Mammary microvascular endothelial cell (primary cell): ENCODE measurements around the gene ABCA12. TPM values are rescaled to one million over a fixed set of nuclear protein-coding genes. Genes with fewer than 3 reads are reported as not detected.

Experiments
- total RNA-seq: library from RNA; depleted of rRNA; stranded (reverse); fragments of >200 nt; gene quantifications from 2 replicates; pipeline ENCODE4 v1.2.3, GENCODE V29; 2015

The ABCA12 gene, protein sequence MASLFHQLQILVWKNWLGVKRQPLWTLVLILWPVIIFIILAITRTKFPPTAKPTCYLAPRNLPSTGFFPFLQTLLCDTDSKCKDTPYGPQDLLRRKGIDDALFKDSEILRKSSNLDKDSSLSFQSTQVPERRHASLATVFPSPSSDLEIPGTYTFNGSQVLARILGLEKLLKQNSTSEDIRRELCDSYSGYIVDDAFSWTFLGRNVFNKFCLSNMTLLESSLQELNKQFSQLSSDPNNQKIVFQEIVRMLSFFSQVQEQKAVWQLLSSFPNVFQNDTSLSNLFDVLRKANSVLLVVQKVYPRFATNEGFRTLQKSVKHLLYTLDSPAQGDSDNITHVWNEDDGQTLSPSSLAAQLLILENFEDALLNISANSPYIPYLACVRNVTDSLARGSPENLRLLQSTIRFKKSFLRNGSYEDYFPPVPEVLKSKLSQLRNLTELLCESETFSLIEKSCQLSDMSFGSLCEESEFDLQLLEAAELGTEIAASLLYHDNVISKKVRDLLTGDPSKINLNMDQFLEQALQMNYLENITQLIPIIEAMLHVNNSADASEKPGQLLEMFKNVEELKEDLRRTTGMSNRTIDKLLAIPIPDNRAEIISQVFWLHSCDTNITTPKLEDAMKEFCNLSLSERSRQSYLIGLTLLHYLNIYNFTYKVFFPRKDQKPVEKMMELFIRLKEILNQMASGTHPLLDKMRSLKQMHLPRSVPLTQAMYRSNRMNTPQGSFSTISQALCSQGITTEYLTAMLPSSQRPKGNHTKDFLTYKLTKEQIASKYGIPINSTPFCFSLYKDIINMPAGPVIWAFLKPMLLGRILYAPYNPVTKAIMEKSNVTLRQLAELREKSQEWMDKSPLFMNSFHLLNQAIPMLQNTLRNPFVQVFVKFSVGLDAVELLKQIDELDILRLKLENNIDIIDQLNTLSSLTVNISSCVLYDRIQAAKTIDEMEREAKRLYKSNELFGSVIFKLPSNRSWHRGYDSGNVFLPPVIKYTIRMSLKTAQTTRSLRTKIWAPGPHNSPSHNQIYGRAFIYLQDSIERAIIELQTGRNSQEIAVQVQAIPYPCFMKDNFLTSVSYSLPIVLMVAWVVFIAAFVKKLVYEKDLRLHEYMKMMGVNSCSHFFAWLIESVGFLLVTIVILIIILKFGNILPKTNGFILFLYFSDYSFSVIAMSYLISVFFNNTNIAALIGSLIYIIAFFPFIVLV (N-terminal part only)
- total RNA-seq: 0.05 TPM in 1 of 2 replicates, not detected in the other

DNA sequence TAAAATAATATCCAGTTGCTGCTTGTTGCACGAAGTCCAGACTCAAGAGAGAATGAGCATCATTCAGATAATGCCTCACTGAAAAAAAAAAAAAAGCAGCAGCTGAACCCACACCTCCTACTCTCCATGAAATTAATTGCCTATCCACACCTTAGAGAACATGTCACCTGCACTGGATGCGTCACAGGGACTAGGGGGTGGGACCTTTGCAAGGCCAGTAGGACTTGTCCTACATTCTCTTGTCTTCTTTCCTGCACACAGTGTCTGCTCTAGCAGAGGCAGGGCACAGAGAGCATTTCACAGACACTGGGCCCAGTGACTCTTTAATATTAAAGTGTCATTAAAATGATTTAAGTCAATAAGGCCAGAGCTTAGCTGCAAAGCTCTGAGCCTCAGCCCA, at the start of gene ABCA12:
Gene ABCA12, minus strand, starts transcription at position 148 of the 400 bp plus-strand sequence. CDS start 418 bp downstream, outside the sequence.

Other genes with a start within 250 kb of the ABCA12 start
- gene ATIC, start 173.4 kb upstream of the ABCA12 start, total RNA-seq: 37.7 and 38.7 TPM in 2 replicates